Keratinocyte (primary cell): ENCODE results near the gene CACNG7. TPM values are rescaled to one million over a fixed set of nuclear protein-coding genes. Genes with fewer than 3 reads are reported as not detected.

Source experiments
- DNase-seq: peaks from one replicate; pipeline ENCODE4 v3.0.0-alpha.2; 2011; ENCODE audit warnings: low read depth, missing footprints, low spot score
- FAIRE-seq: peaks from 2 replicates; lab custom pipeline; 2011; peaks lifted over from hg19 to GRCh38; lab: Jason Lieb, UNC
- H2AFZ ChIP-seq: 2 replicates; pipeline ENCODE4 v1.6.0; 2012; ENCODE audit warnings: low read length, control low read depth, inconsistent platforms; ENCODE audit not compliant: control insufficient read depth
- H3K27ac ChIP-seq: 2 replicates; pipeline ENCODE4 v1.5.1; 2011; ENCODE audit warnings: low read length; ENCODE audit not compliant: control insufficient read depth, insufficient read depth
- H3K27me3 ChIP-seq: 3 replicates; pipeline ENCODE4 v1.6.0; 2011; ENCODE audit warnings: low read length; ENCODE audit not compliant: control insufficient read depth, insufficient read depth; ENCODE audit errors: extremely low read depth
- H3K36me3 ChIP-seq, 2 experiments: 2 replicates in 1 of 2; 3 replicates in 1 of 2; pipeline ENCODE4 v1.5.1; 2011; ENCODE audit warnings: low read length in 2 of 2, mild to moderate bottlenecking in 1 of 2; ENCODE audit not compliant: control insufficient read depth in 2 of 2, insufficient read depth in 2 of 2; ENCODE audit errors: extremely low read depth in 1 of 2
- H3K4me1 ChIP-seq: 3 replicates; pipeline ENCODE4 v1.5.1; 2011; ENCODE audit warnings: low read length; ENCODE audit not compliant: control insufficient read depth, insufficient read depth; ENCODE audit errors: extremely low read depth
- H3K4me2 ChIP-seq: 3 replicates; pipeline ENCODE4 v1.6.0; 2011; ENCODE audit warnings: low read depth, low read length; ENCODE audit not compliant: control insufficient read depth, insufficient read depth; ENCODE audit errors: extremely low read depth
- H3K4me3 ChIP-seq, 3 experiments: fragments of 200-600 bp in 1 of 3; sonication (generic) in 1 of 3; 2 replicates in 2 of 3; 3 replicates in 1 of 3; pipeline ENCODE4 v1.5.1; 2011 to 2016; ENCODE audit warnings: low read length in 3 of 3, mild to moderate bottlenecking in 3 of 3, control low read depth in 2 of 3, inconsistent platforms in 1 of 3, low read depth in 1 of 3, mixed read lengths in 1 of 3, mixed run types in 1 of 3, moderate library complexity in 1 of 3; ENCODE audit not compliant: control insufficient read depth in 2 of 3, insufficient read depth in 2 of 3; ENCODE audit errors: extremely low read depth in 1 of 3
- H3K79me2 ChIP-seq: 2 replicates; pipeline ENCODE4 v1.6.0; 2012; ENCODE audit warnings: low read length; ENCODE audit not compliant: control insufficient read depth, insufficient read depth
- H3K9ac ChIP-seq: 3 replicates; pipeline ENCODE4 v1.6.0; 2011; ENCODE audit warnings: low read length; ENCODE audit not compliant: control insufficient read depth, insufficient read depth; ENCODE audit errors: extremely low read depth
- H3K9me1 ChIP-seq: 3 replicates; pipeline ENCODE4 v1.6.0; 2011; ENCODE audit warnings: low read length; ENCODE audit not compliant: control insufficient read depth, insufficient read depth; ENCODE audit errors: extremely low read depth
- H3K9me3 ChIP-seq: 2 replicates; pipeline ENCODE4 v1.5.1; 2012; ENCODE audit warnings: low read depth, low read length; ENCODE audit not compliant: control insufficient read depth
- H4K20me1 ChIP-seq: 3 replicates; pipeline ENCODE4 v1.6.0; 2011; ENCODE audit warnings: low read length; ENCODE audit not compliant: control insufficient read depth, insufficient read depth; ENCODE audit errors: extremely low read depth
- CTCF ChIP-seq, 3 experiments: IDR thresholded peaks in 1 of 3; conservative IDR thresholded peaks in 1 of 3; optimal IDR thresholded peaks in 1 of 3; 2 replicates in 2 of 3; 3 replicates in 1 of 3; pipeline versions ENCODE3 to v1.5.1; 2011; ENCODE audit warnings: low read length in 3 of 3, mild to moderate bottlenecking in 3 of 3, moderate library complexity in 2 of 3, control low read depth in 1 of 3, inconsistent platforms in 1 of 3; ENCODE audit not compliant: insufficient read depth in 2 of 3; ENCODE audit errors: extremely low read depth in 1 of 3
- EZH2 ChIP-seq: IDR thresholded peaks from one replicate; pipeline ENCODE4 v1.6.1; 2012; ENCODE audit warnings: inconsistent platforms, mild to moderate bottlenecking, low read length, moderate library complexity
- dilution Hi-C: fragments of 300-500 bp; cut with MboI; formaldehyde crosslinking; loops from one replicate; pipeline ENCODE4 v1.7.0; 2020; ENCODE audit warnings: low sequenced_read_pairs; ENCODE audit not compliant: extremely low pct_ligation_motif_present
- polyA plus RNA-seq, 5 experiments: library from polyadenylated mRNA; depleted of rRNA in 3 of 5; stranded (reverse) in 3 of 5; stranded (forward) in 1 of 5; unstranded in 1 of 5; fragments of >200 nt; gene quantifications; 1 replicate in 1 of 5; 2 replicates in 3 of 5; 3 replicates in 1 of 5; pipeline versions ENCODE4 v1.2.1 to v1.2.3, GENCODE V29; 2011 to 2012; ENCODE audit warnings: missing spikeins in 2 of 5, low read depth in 1 of 5, low replicate concordance in 1 of 5

CACNG7 gene
- polyA plus RNA-seq, 1 donor (not counting 4 experiments of a cell fraction or from before 2014, with no cell fraction given) = not detected

GRCh38 chr19:53927739-53928138 is 18.7 kb downstream of the CACNG7 start:
- Histone ChIP-seq H2AFZ (no peak overlapping the region), H3K36me3 (no peaks in the 10 kb centered on the region), H3K4me1 (no peaks in the 10 kb centered on the region), H3K9me1 (no peaks in the 10 kb centered on the region), H3K9me3 (no peaks in the 10 kb centered on the region), H3K4me2 (no peak overlapping the region), H3K79me2 (no peaks in the 10 kb centered on the region), H4K20me1 (no peaks in the 10 kb centered on the region), H3K4me3 (no peak overlapping the region), H3K27ac (no peak overlapping the region), H3K27me3 (no peaks in the 10 kb centered on the region), H3K9ac (no peak overlapping the region)
- FAIRE-seq (no peak), DNase-seq (no peak)
- dilution Hi-C loops = loop anchor here (25.0 kb wide), 1 partner anchor 110 kb away; no protein-coding TSS in a partner anchor
- TF ChIP-seq CTCF (optimal IDR thresholded peaks at IDR 0.05 in 1 of 3, IDR thresholded peaks at IDR 0.05 in 1 of 3, conservative IDR thresholded peaks at IDR 0.05 in 1 of 3; ENCODE audit: extremely low read depth in 1 of 3, insufficient read depth in 2 of 3, low read length in 3 of 3) = no peak
- no peak for TF ChIP-seq EZH2

GRCh38 chr19:53936029-53936428 is 27.0 kb downstream of the CACNG7 start:
- DNase-seq (no peak), FAIRE-seq (no peak)
- Histone ChIP-seq H2AFZ (no peak overlapping the region), H3K4me1 (no peaks in the 10 kb centered on the region), H3K4me3 (no peak overlapping the region), H3K27ac (no peak overlapping the region), H3K9me3 (no peaks in the 10 kb centered on the region), H3K27me3 (no peaks in the 10 kb centered on the region), H3K9ac (no peak overlapping the region), H3K9me1 (no peaks in the 10 kb centered on the region), H3K4me2 (no peak overlapping the region), H4K20me1 (no peaks in the 10 kb centered on the region), H3K36me3 (no peaks in the 10 kb centered on the region), H3K79me2 (no peaks in the 10 kb centered on the region)
- dilution Hi-C loops = loop anchor here (25.0 kb wide), 1 partner anchor 101 kb away; no protein-coding TSS in a partner anchor
- TF ChIP-seq CTCF (optimal IDR thresholded peaks at IDR 0.05 in 1 of 3, IDR thresholded peaks at IDR 0.05 in 1 of 3, conservative IDR thresholded peaks at IDR 0.05 in 1 of 3; ENCODE audit: extremely low read depth in 1 of 3, insufficient read depth in 2 of 3, low read length in 3 of 3) = no peak
- no peak for TF ChIP-seq EZH2
